Keratinocyte (primary cell): Measurements from ENCODE around the gene IWS1. TPM values are rescaled to one million over a fixed set of nuclear protein-coding genes. Genes with fewer than 3 reads are reported as not detected.

Experiments
- DNase-seq: peaks from one replicate; pipeline ENCODE4 v3.0.0-alpha.2; 2011; ENCODE audit warnings: low read depth, missing footprints, low spot score
- FAIRE-seq: peaks from 2 replicates; lab custom pipeline; 2011; peaks lifted over from hg19 to GRCh38; lab: Jason Lieb, UNC
- H2AFZ ChIP-seq: 2 replicates; pipeline ENCODE4 v1.6.0; 2012; ENCODE audit warnings: low read length, control low read depth, inconsistent platforms; ENCODE audit not compliant: control insufficient read depth
- H3K27ac ChIP-seq: 2 replicates; pipeline ENCODE4 v1.5.1; 2011; ENCODE audit warnings: low read length; ENCODE audit not compliant: control insufficient read depth, insufficient read depth
- H3K27me3 ChIP-seq: 3 replicates; pipeline ENCODE4 v1.6.0; 2011; ENCODE audit warnings: low read length; ENCODE audit not compliant: control insufficient read depth, insufficient read depth; ENCODE audit errors: extremely low read depth
- H3K36me3 ChIP-seq, 2 experiments: 2 replicates in 1 of 2; 3 replicates in 1 of 2; pipeline ENCODE4 v1.5.1; 2011; ENCODE audit warnings: low read length in 2 of 2, mild to moderate bottlenecking in 1 of 2; ENCODE audit not compliant: control insufficient read depth in 2 of 2, insufficient read depth in 2 of 2; ENCODE audit errors: extremely low read depth in 1 of 2
- H3K4me1 ChIP-seq: 3 replicates; pipeline ENCODE4 v1.5.1; 2011; ENCODE audit warnings: low read length; ENCODE audit not compliant: control insufficient read depth, insufficient read depth; ENCODE audit errors: extremely low read depth
- H3K4me2 ChIP-seq: 3 replicates; pipeline ENCODE4 v1.6.0; 2011; ENCODE audit warnings: low read depth, low read length; ENCODE audit not compliant: control insufficient read depth, insufficient read depth; ENCODE audit errors: extremely low read depth
- H3K4me3 ChIP-seq, 3 experiments: fragments of 200-600 bp in 1 of 3; sonication (generic) in 1 of 3; 2 replicates in 2 of 3; 3 replicates in 1 of 3; pipeline ENCODE4 v1.5.1; 2011 to 2016; ENCODE audit warnings: low read length in 3 of 3, mild to moderate bottlenecking in 3 of 3, control low read depth in 2 of 3, inconsistent platforms in 1 of 3, low read depth in 1 of 3, mixed read lengths in 1 of 3, mixed run types in 1 of 3, moderate library complexity in 1 of 3; ENCODE audit not compliant: control insufficient read depth in 2 of 3, insufficient read depth in 2 of 3; ENCODE audit errors: extremely low read depth in 1 of 3
- H3K79me2 ChIP-seq: 2 replicates; pipeline ENCODE4 v1.6.0; 2012; ENCODE audit warnings: low read length; ENCODE audit not compliant: control insufficient read depth, insufficient read depth
- H3K9ac ChIP-seq: 3 replicates; pipeline ENCODE4 v1.6.0; 2011; ENCODE audit warnings: low read length; ENCODE audit not compliant: control insufficient read depth, insufficient read depth; ENCODE audit errors: extremely low read depth
- H3K9me1 ChIP-seq: 3 replicates; pipeline ENCODE4 v1.6.0; 2011; ENCODE audit warnings: low read length; ENCODE audit not compliant: control insufficient read depth, insufficient read depth; ENCODE audit errors: extremely low read depth
- H3K9me3 ChIP-seq: 2 replicates; pipeline ENCODE4 v1.5.1; 2012; ENCODE audit warnings: low read depth, low read length; ENCODE audit not compliant: control insufficient read depth
- H4K20me1 ChIP-seq: 3 replicates; pipeline ENCODE4 v1.6.0; 2011; ENCODE audit warnings: low read length; ENCODE audit not compliant: control insufficient read depth, insufficient read depth; ENCODE audit errors: extremely low read depth
- EZH2 ChIP-seq: IDR thresholded peaks from one replicate; pipeline ENCODE4 v1.6.1; 2012; ENCODE audit warnings: inconsistent platforms, mild to moderate bottlenecking, low read length, moderate library complexity
- dilution Hi-C: fragments of 300-500 bp; cut with MboI; formaldehyde crosslinking; loops from one replicate; pipeline ENCODE4 v1.7.0; 2020; ENCODE audit warnings: low sequenced_read_pairs; ENCODE audit not compliant: extremely low pct_ligation_motif_present
- polyA plus RNA-seq, 5 experiments: library from polyadenylated mRNA; depleted of rRNA in 3 of 5; stranded (reverse) in 3 of 5; stranded (forward) in 1 of 5; unstranded in 1 of 5; fragments of >200 nt; gene quantifications; 1 replicate in 1 of 5; 2 replicates in 3 of 5; 3 replicates in 1 of 5; pipeline versions ENCODE4 v1.2.1 to v1.2.3, GENCODE V29; 2011 to 2012; ENCODE audit warnings: missing spikeins in 2 of 5, low read depth in 1 of 5, low replicate concordance in 1 of 5
- TF ChIP-seq, protein P1 (sequence below), 3 experiments: IDR thresholded peaks in 1 of 3; conservative IDR thresholded peaks in 1 of 3; optimal IDR thresholded peaks in 1 of 3; 2 replicates in 2 of 3; 3 replicates in 1 of 3; pipeline versions ENCODE3 to v1.5.1; 2011; ENCODE audit warnings: low read length in 3 of 3, mild to moderate bottlenecking in 3 of 3, moderate library complexity in 2 of 3, control low read depth in 1 of 3, inconsistent platforms in 1 of 3; ENCODE audit not compliant: insufficient read depth in 2 of 3; ENCODE audit errors: extremely low read depth in 1 of 3

Gene IWS1
- polyA plus RNA-seq, 1 donor (not counting 4 experiments of a cell fraction or from before 2014, with no cell fraction given): 52.0 TPM

DNA sequence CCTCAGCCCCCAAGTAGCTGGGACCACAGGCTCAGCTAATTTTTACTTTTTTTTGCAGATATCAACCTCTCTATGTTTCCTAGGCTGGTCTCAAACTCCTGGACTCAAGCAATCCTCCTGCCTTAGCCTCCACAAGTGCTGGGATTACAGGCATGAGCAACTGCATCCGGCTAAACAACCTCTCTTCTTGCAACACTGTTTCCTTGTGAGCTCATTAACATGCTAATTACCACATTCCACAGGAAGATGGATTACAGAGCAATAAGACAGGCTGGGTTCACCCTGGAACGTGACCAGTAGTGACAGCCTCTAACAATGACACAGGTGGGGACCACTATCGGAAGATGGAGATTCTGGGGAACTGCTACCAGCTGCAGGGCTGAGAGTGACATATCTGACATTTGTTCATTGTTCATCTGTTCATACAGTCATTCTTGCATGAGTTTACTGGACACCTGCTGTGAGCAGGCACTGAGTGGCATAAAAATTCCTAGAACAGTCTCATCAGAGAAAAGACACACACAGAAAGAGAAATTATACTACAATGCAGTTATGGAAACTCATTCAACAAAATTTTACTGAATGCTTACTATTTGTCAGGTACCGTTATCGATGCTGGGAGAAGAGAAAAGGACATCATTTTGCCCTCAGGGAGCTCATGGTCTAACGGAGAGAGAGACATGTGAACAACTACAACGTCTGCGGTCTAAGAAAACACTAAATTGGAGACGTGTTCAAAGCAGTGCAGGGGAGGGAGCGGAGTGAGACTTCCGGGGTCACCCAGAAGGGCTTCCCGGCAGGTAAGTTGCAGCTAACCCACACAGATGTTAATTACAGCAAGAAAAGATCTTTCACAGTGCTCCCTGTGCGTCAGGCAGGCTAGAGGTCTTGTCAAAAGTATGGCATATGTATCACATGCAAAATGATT is 70.5 kb downstream of the IWS1 start:
- Histone ChIP-seq H3K4me3 (no peak overlapping the region), H3K27ac (no peak overlapping the region), H3K9ac (no peak overlapping the region), H3K79me2 (no peaks in the 10 kb centered on the region), H3K4me2 (no peak overlapping the region), H3K9me3 (no peaks in the 10 kb centered on the region), H3K9me1 (no peaks in the 10 kb centered on the region), H3K27me3 (no peaks in the 10 kb centered on the region), H3K4me1 (no peaks in the 10 kb centered on the region), H3K36me3 (no peaks in the 10 kb centered on the region), H4K20me1 (no peaks in the 10 kb centered on the region), H2AFZ (no peak overlapping the region)
- dilution Hi-C loops: loop anchor here (25.0 kb wide), 1 partner anchor 94 kb away; no protein-coding TSS in a partner anchor
- no peak for FAIRE-seq
- DNase-seq: no peak
- TF ChIP-seq, protein P1, sequence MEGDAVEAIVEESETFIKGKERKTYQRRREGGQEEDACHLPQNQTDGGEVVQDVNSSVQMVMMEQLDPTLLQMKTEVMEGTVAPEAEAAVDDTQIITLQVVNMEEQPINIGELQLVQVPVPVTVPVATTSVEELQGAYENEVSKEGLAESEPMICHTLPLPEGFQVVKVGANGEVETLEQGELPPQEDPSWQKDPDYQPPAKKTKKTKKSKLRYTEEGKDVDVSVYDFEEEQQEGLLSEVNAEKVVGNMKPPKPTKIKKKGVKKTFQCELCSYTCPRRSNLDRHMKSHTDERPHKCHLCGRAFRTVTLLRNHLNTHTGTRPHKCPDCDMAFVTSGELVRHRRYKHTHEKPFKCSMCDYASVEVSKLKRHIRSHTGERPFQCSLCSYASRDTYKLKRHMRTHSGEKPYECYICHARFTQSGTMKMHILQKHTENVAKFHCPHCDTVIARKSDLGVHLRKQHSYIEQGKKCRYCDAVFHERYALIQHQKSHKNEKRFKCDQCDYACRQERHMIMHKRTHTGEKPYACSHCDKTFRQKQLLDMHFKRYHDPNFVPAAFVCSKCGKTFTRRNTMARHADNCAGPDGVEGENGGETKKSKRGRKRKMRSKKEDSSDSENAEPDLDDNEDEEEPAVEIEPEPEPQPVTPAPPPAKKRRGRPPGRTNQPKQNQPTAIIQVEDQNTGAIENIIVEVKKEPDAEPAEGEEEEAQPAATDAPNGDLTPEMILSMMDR (optimal IDR thresholded peaks at IDR 0.05 in 1 of 3, IDR thresholded peaks at IDR 0.05 in 1 of 3, conservative IDR thresholded peaks at IDR 0.05 in 1 of 3; ENCODE audit: extremely low read depth in 1 of 3, insufficient read depth in 2 of 3, low read length in 3 of 3): no peak
- no peak for TF ChIP-seq EZH2

DNA sequence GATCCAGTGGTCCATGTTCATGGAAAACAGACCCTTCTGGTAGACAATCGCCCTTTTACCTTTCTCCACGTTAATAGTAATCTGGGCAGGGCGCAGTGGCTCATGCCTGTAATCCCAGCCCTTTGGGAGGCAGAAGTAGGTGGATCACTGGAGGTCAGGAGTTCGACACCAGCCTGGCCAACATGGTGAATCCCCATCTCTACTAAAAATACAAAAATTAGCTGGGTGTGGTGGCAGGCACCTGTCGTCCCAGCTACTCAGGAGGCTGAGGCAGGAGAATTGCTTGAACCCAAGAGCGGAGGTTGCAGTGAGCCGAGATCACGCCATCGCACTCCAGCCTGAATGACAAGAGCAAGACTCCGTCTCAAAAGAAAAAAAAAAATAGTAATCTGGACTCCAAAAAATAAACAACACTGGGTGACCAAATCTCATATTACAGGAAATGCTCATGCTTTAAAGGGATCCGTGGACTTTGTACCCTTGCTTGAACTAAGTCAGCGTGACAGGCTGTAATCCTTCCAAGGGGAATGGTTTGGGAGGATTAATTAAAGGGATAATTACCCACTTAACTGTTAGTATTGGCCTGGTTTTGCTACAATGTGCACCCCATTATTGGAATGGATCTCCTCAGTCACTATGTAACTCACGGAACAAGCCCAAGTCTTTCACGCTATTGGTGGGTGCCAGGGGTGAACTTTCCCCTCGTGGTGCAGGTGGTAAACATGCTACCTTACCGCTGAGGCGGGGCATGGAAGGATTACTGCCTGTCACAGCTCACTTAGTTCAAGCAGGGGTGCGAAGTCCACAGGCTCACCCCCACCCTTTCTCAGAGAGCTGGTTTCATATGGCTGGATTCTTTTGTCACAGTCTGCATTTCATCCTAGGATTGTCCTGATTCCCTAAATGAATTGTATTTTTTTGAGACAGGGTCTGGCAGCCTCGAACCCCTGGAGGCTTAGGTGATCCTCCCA is 71.4 kb downstream of the IWS1 start:
- H3K9me3 ChIP-seq: no peaks in the 10 kb centered on the region
- no peaks in the 10 kb centered on the region for H3K79me2 ChIP-seq
- H3K27me3 ChIP-seq: no peaks in the 10 kb centered on the region
- H2AFZ ChIP-seq: no peak overlapping the region
- DNase-seq: no peak
- H3K27ac ChIP-seq: no peak overlapping the region
- H3K9ac ChIP-seq: no peak overlapping the region
- TF ChIP-seq, protein P1 (optimal IDR thresholded peaks at IDR 0.05 in 1 of 3, IDR thresholded peaks at IDR 0.05 in 1 of 3, conservative IDR thresholded peaks at IDR 0.05 in 1 of 3; ENCODE audit: extremely low read depth in 1 of 3, insufficient read depth in 2 of 3, low read length in 3 of 3): no peak
- no peak for TF ChIP-seq EZH2
- H3K36me3 ChIP-seq: no peaks in the 10 kb centered on the region
- no peak overlapping the region for H3K4me2 ChIP-seq
- H3K4me1 ChIP-seq: no peaks in the 10 kb centered on the region
- no peaks in the 10 kb centered on the region for H4K20me1 ChIP-seq
- no peak for FAIRE-seq
- dilution Hi-C loops: loop anchor here (25.0 kb wide), 1 partner anchor 93 kb away; no protein-coding TSS in a partner anchor
- no peak overlapping the region for H3K4me3 ChIP-seq
- H3K9me1 ChIP-seq: no peaks in the 10 kb centered on the region
